HepG2 (cell line): ENCODE results near the gene CERS6. TPM values are rescaled to one million over a fixed set of nuclear protein-coding genes. Genes with fewer than 3 reads are reported as not detected.

Source experiments
- ATAC-seq: fragments of 200-7000 bp; cut with Tn5 transposase; 3 replicates; pipeline ENCODE4 v1.9.1; 2020; ENCODE audit warnings: mild to moderate bottlenecking, moderate library complexity
- BruUV-seq: library from RNA; stranded (reverse); fragments of 400-500 nt; replicated peaks from 2 replicates; lab custom pipeline; 2021; lab: Mats Ljungman, UMichigan
- CTCF ChIA-PET: fragments of 300-600 bp; formaldehyde crosslinking; extraction: SDS; loops from one replicate; lab custom pipeline; 2021; ENCODE audit warnings: low total read pairs, inconsistent platforms, low intra/inter-chr PET ratio; lab: Yijun Ruan, JAX
- POLR2A ChIA-PET: fragments of 350-600 bp; sonication (Branson Sonifier 250); formaldehyde crosslinking; loops from one replicate; lab custom pipeline; 2020; ENCODE audit warnings: antibody characterized with exemption, inconsistent platforms; lab: Yijun Ruan, JAX
- DNase-seq: peaks from one replicate; pipeline ENCODE4 v3.0.0-alpha.2; 2015; ENCODE audit warnings: low spot score
- FAIRE-seq: peaks from 3 replicates; lab custom pipeline; 2011; peaks lifted over from hg19 to GRCh38; lab: Jason Lieb, UNC
- H2AFZ ChIP-seq: one replicate; pipeline ENCODE4 v1.6.1; 2011; ENCODE audit warnings: low read length, inconsistent platforms
- H3K27ac ChIP-seq: fragments of 300-600 bp; 3 replicates; pipeline ENCODE4 v1.8.0; 2011; ENCODE audit warnings: mixed run types, mild to moderate bottlenecking, mixed read lengths, low read length, inconsistent platforms; ENCODE audit not compliant: insufficient read depth; ENCODE audit errors: extremely low read length
- H3K27me3 ChIP-seq, 2 experiments: fragments of 200-600 bp in 1 of 2; 2 replicates in 1 of 2; 3 replicates in 1 of 2; pipeline versions ENCODE4 v1.6.0 to v1.8.0; 2011; ENCODE audit warnings: low read length in 2 of 2, mild to moderate bottlenecking in 2 of 2, moderate library complexity in 2 of 2, inconsistent platforms in 1 of 2; ENCODE audit not compliant: insufficient read depth in 2 of 2, control insufficient read depth in 1 of 2
- H3K36me3 ChIP-seq, 2 experiments: fragments of 200-600 bp in 1 of 2; replicated peaks in 1 of 2; 2 replicates in 1 of 2; 3 replicates in 1 of 2; pipeline versions ENCODE4 v1.5.1 to v1.8.0; 2011; ENCODE audit warnings: low read length in 2 of 2, inconsistent platforms in 1 of 2; ENCODE audit not compliant: insufficient read depth in 2 of 2, control insufficient read depth in 1 of 2
- H3K4me1 ChIP-seq: 2 replicates; pipeline ENCODE4 v1.5.1; 2012; ENCODE audit warnings: low read length, inconsistent platforms; ENCODE audit not compliant: insufficient read depth
- H3K4me2 ChIP-seq: 2 replicates; pipeline ENCODE4 v1.6.0; 2011; ENCODE audit warnings: low read depth, low read length, inconsistent platforms
- H3K4me3 ChIP-seq, 3 experiments: fragments of 200-600 bp in 1 of 3; sonication (generic), shearing (Covaris generic) in 1 of 3; replicated peaks in 1 of 3; 2 replicates each; pipeline ENCODE4 v1.5.1; 2011 to 2016; ENCODE audit warnings: low read length in 3 of 3, inconsistent platforms in 2 of 3, low read depth in 2 of 3, mild to moderate bottlenecking in 2 of 3, control low read depth in 1 of 3, mixed read lengths in 1 of 3; ENCODE audit not compliant: insufficient read depth in 1 of 3
- H3K79me2 ChIP-seq: one replicate; pipeline ENCODE4 v1.6.1; 2011; ENCODE audit warnings: low read length, inconsistent platforms; ENCODE audit not compliant: insufficient read depth
- H3K9ac ChIP-seq: 2 replicates; pipeline ENCODE4 v1.6.0; 2011; ENCODE audit warnings: mild to moderate bottlenecking, low read depth, low read length, inconsistent platforms; ENCODE audit not compliant: insufficient read depth
- H3K9me3 ChIP-seq: 2 replicates; pipeline ENCODE4 v1.5.1; 2012; ENCODE audit warnings: mild to moderate bottlenecking, low read length
- H4K20me1 ChIP-seq: 2 replicates; pipeline ENCODE4 v1.6.0; 2011; ENCODE audit warnings: inconsistent platforms, mild to moderate bottlenecking, low read length, moderate library complexity; ENCODE audit not compliant: insufficient read depth
- BORCS8-MEF2B ChIP-seq: sonication (generic); formaldehyde crosslinking; IDR thresholded peaks from 2 replicates; pipeline ENCODE4 v1.8.0; 2022; ENCODE audit warnings: mild to moderate bottlenecking, missing genetic modification reagents
- MTA1 ChIP-seq: sonication (generic); formaldehyde crosslinking; IDR thresholded peaks from 2 replicates; pipeline ENCODE4 v1.4.0; 2020; ENCODE audit warnings: missing genetic modification reagents, mild to moderate bottlenecking, borderline replicate concordance
- REPIN1 ChIP-seq: sonication (generic); formaldehyde crosslinking; IDR thresholded peaks from 2 replicates; pipeline ENCODE4 v1.8.0; 2022; ENCODE audit warnings: missing genetic modification reagents, low read depth, mild to moderate bottlenecking, borderline replicate concordance
- ZEB1 ChIP-seq: IDR thresholded peaks from 2 replicates; pipeline ENCODE4 v1.6.1; 2012; ENCODE audit warnings: mild to moderate bottlenecking, low read depth, inconsistent platforms; ENCODE audit not compliant: insufficient replicate concordance
- ZNF251 ChIP-seq: sonication (generic); formaldehyde crosslinking; IDR thresholded peaks from 2 replicates; pipeline ENCODE4 v1.9.0; 2021; ENCODE audit warnings: mild to moderate bottlenecking, missing genetic modification reagents
- ZNF280B ChIP-seq: sonication (generic); formaldehyde crosslinking; IDR thresholded peaks from 2 replicates; pipeline ENCODE4 v1.5.0; 2020; ENCODE audit warnings: missing genetic modification reagents, mild to moderate bottlenecking, borderline replicate concordance
- ZXDC ChIP-seq: sonication (generic); formaldehyde crosslinking; IDR thresholded peaks from 2 replicates; pipeline ENCODE4 v1.5.0; 2020; ENCODE audit warnings: mild to moderate bottlenecking, missing genetic modification reagents
- WGBS: methylation state at CpG from one replicate; pipeline ENCODE4 v1.1.6; 2017; ENCODE audit warnings: low lambda C conversion rate; 5-methylcytosine and 5-hydroxymethylcytosine counted together
- in situ Hi-C: cut with HindIII; loops from 2 replicates; pipeline ENCODE4 v1.10.0; 2017; ENCODE audit warnings: low pct_unique_long_range_greater_than_20kb; ENCODE audit not compliant: extremely low pct_ligation_motif_present
- intact Hi-C: fragments of 100-400 bp; cut with micrococcal nuclease; formaldehyde crosslinking; loops from one replicate; pipeline ENCODE4 v1.10.0; 2022; ENCODE audit not compliant: unreplicated experiment
- polyA plus RNA-seq, 8 experiments: library from polyadenylated mRNA; depleted of rRNA in 3 of 8; stranded (reverse) in 7 of 8; unstranded in 1 of 8; fragments of >200 nt; fragmentation: Illumina TruSeq in 4 of 8; extraction: Trizol in 4 of 8; gene quantifications; 2 replicates each; pipeline versions ENCODE4 v1.2.1 to v1.2.3, GENCODE V29; 2011 to 2016; ENCODE audit warnings: low read depth in 4 of 8, missing spikeins in 1 of 8, mixed read lengths in 1 of 8; ENCODE audit not compliant: insufficient read depth in 1 of 8
- total RNA-seq, 5 experiments: library from RNA; depleted of rRNA; stranded (reverse); fragments of >200 nt; fragmentation: Illumina TruSeq; extraction: Trizol; gene quantifications; 2 replicates each; pipeline ENCODE4 v1.2.3, GENCODE V29; 2016; ENCODE audit warnings: low read depth in 1 of 5
- TF ChIP-seq, protein P1 (sequence below): IDR thresholded peaks from 2 replicates; pipeline ENCODE4 v1.6.1; 2016; ENCODE audit warnings: missing genetic modification reagents, missing compliant biosample characterization

CERS6 gene
- total and polyA plus RNA-seq, 2 of the 13 experiments (the other 11 are each of a cell fraction or from before 2014, with no cell fraction given) = 10.1 to 20.3 TPM

GRCh38 chr2:168765401-168765800, 309.3 kb downstream of the CERS6 start:
- no peaks in the 10 kb centered on the region for H3K4me1 ChIP-seq
- H3K27me3 ChIP-seq = no peaks in the 10 kb centered on the region
- peaks cover 3 to 16% of the 10 kb centered on the region in 2 experiments; a peak in 4 of 5 replicates for H3K36me3 ChIP-seq
- no peak overlapping the region for H2AFZ ChIP-seq
- 88% methylated on average over 1 of the region's 1 CpG for WGBS
- no peak for ATAC-seq
- TF ChIP-seq BORCS8-MEF2B (CRISPR knock-in tag) = no peak
- no peak for TF ChIP-seq ZEB1
- TF ChIP-seq MTA1 (CRISPR knock-in tag) = no peak
- TF ChIP-seq ZNF280B (CRISPR knock-in tag) = no peak
- no peak for TF ChIP-seq ZNF251 (CRISPR knock-in tag)
- TF ChIP-seq, protein P1, sequence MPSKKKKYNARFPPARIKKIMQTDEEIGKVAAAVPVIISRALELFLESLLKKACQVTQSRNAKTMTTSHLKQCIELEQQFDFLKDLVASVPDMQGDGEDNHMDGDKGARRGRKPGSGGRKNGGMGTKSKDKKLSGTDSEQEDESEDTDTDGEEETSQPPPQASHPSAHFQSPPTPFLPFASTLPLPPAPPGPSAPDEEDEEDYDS (CRISPR knock-in tag) = no peak
- no peak for TF ChIP-seq REPIN1 (CRISPR knock-in tag)
- TF ChIP-seq ZXDC (CRISPR knock-in tag) = no peak
- H3K9ac ChIP-seq = no peak overlapping the region
- DNase-seq = no peak
- no peak overlapping the region for H3K27ac ChIP-seq
- H3K4me3 ChIP-seq = no peak overlapping the region
- in situ Hi-C loops (no loop called here), intact Hi-C loops (no loop called here)
- FAIRE-seq = no peak
- ChIA-PET POLR2A (no interaction called here), CTCF (no interaction called here)
- H3K9me3 ChIP-seq = no peaks in the 10 kb centered on the region
- no TSS peak for BruUV-seq
- no peaks in the 10 kb centered on the region for H4K20me1 ChIP-seq
- H3K79me2 ChIP-seq = no peaks in the 10 kb centered on the region
- H3K4me2 ChIP-seq = no peak overlapping the region
